H1 (cell line): ENCODE results near the gene SMARCC2. TPM values are rescaled to one million over a fixed set of nuclear protein-coding genes. Genes with fewer than 3 reads are reported as not detected.

Experiments
- BACH1 ChIP-seq: IDR thresholded peaks from 2 replicates; pipeline ENCODE4 v1.6.1; 2012; ENCODE audit warnings: low read length, improper control_type of control experiment
- BCL11A ChIP-seq, 2 experiments: IDR thresholded peaks; one replicate each; pipeline ENCODE4 v1.6.1; 2011; ENCODE audit warnings: low read depth in 2 of 2, low read length in 2 of 2, mild to moderate bottlenecking in 2 of 2
- CBX5 ChIP-seq: fragments of 300-800, 300-1000 bp; sonication (generic); IDR thresholded peaks from 2 replicates; pipeline ENCODE4 v1.7.1; 2016; ENCODE audit warnings: antibody characterized with exemption, low read length, low read depth
- CHD2 ChIP-seq: IDR thresholded peaks from 2 replicates; pipeline ENCODE4 v1.6.1; 2012; ENCODE audit warnings: low read length, improper control_type of control experiment
- EZH2 ChIP-seq: fragments of 200-600 bp; sonication (generic); IDR thresholded peaks from 2 replicates; pipeline ENCODE4 v1.7.1; 2012; ENCODE audit warnings: low read depth, mild to moderate bottlenecking, moderate library complexity, low read length, inconsistent platforms; ENCODE audit not compliant: severe bottlenecking
- FOSL1 ChIP-seq: IDR thresholded peaks from 2 replicates; pipeline ENCODE4 v1.6.1; 2011; ENCODE audit warnings: mild to moderate bottlenecking, low read depth, low read length, moderate library complexity; ENCODE audit not compliant: insufficient read depth
- HDAC2 ChIP-seq, 2 experiments: fragments of 300-600 bp in 1 of 2; sonication (generic) in 1 of 2; IDR thresholded peaks; 2 replicates each; pipeline ENCODE4 v1.6.1; 2011 to 2012; ENCODE audit warnings: low read depth in 2 of 2, low read length in 2 of 2, mild to moderate bottlenecking in 2 of 2, moderate library complexity in 2 of 2, borderline replicate concordance in 1 of 2, inconsistent platforms in 1 of 2
- KDM5A ChIP-seq: fragments of 200-600 bp; IDR thresholded peaks from 2 replicates; pipeline ENCODE4 v1.7.1; 2012; ENCODE audit warnings: mild to moderate bottlenecking, low read length, inconsistent platforms, mixed read lengths
- MAX ChIP-seq: IDR thresholded peaks from 2 replicates; pipeline ENCODE4 v1.6.1; 2012; ENCODE audit warnings: inconsistent platforms
- NANOG ChIP-seq: IDR thresholded peaks from 2 replicates; pipeline ENCODE4 v1.6.1; 2011; ENCODE audit warnings: low read length, low read depth, mild to moderate bottlenecking, inconsistent platforms; ENCODE audit not compliant: insufficient read depth, poor library complexity, severe bottlenecking
- NRF1 ChIP-seq: IDR thresholded peaks from 2 replicates; pipeline ENCODE4 v1.6.1; 2011; ENCODE audit warnings: mild to moderate bottlenecking, low read depth, low read length, improper control_type of control experiment
- SAP30 ChIP-seq: fragments of 300-600 bp; sonication (generic); IDR thresholded peaks from 2 replicates; pipeline ENCODE4 v1.7.1; 2012; ENCODE audit warnings: low read length, moderate library complexity, mild to moderate bottlenecking, inconsistent platforms; ENCODE audit not compliant: insufficient read depth, insufficient replicate concordance
- SIRT6 ChIP-seq: IDR thresholded peaks from one replicate; pipeline ENCODE4 v1.7.1; 2012; ENCODE audit warnings: low read length, inconsistent platforms
- SIX5 ChIP-seq: IDR thresholded peaks from 2 replicates; pipeline ENCODE4 v1.6.1; 2011; ENCODE audit warnings: mild to moderate bottlenecking, low read depth, low read length
- TAF7 ChIP-seq: optimal IDR thresholded peaks from 2 replicates; pipeline ENCODE3; 2011; ENCODE audit warnings: low read depth, mild to moderate bottlenecking, inconsistent platforms, low read length, moderate library complexity, borderline replicate concordance
- YY1 ChIP-seq: IDR thresholded peaks from 2 replicates; pipeline ENCODE4 v1.6.1; 2011; ENCODE audit warnings: low read depth, mild to moderate bottlenecking, low read length
- polyA plus RNA-seq, 7 experiments: library from polyadenylated mRNA; depleted of rRNA in 3 of 7; stranded (reverse) in 5 of 7; unstranded in 2 of 7; fragments of >200 nt in 5 of 7; fragments of 200-250 nt in 2 of 7; gene quantifications; 1 replicate in 5 of 7; 2 replicates in 1 of 7; 4 replicates in 1 of 7; pipeline versions ENCODE4 v1.2.1 to v1.2.3, GENCODE V29; 2011 to 2013; ENCODE audit warnings: missing spikeins in 2 of 7, mixed read lengths in 2 of 7
- total RNA-seq: library from RNA; stranded (reverse); fragmentation: NEBNext Ultra II Directional; extraction: Animal tissue kit (Norgen Biotek cat#: 25700); gene quantifications from 2 replicates; pipeline ENCODE4 v1.2.1, GENCODE V29; 2021
- TF ChIP-seq, protein P1 (sequence below): IDR thresholded peaks from 2 replicates; pipeline ENCODE4 v1.6.1; 2012; ENCODE audit warnings: inconsistent platforms
- TF ChIP-seq, protein P2 (sequence below): IDR thresholded peaks from 2 replicates; pipeline ENCODE4 v1.6.1; 2012; ENCODE audit warnings: low read length, inconsistent platforms

Gene SMARCC2
- total and polyA plus RNA-seq, 2 of the 8 experiments (the other 6 are each of a cell fraction or from before 2014, with no cell fraction given): 33.9 to 78.5 TPM

- TF ChIP-seq, protein P1, sequence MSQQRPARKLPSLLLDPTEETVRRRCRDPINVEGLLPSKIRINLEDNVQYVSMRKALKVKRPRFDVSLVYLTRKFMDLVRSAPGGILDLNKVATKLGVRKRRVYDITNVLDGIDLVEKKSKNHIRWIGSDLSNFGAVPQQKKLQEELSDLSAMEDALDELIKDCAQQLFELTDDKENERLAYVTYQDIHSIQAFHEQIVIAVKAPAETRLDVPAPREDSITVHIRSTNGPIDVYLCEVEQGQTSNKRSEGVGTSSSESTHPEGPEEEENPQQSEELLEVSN: peak; percentile 65
- no peak for TF ChIP-seq SIRT6
- TF ChIP-seq FOSL1: no peak
- no peak for TF ChIP-seq CHD2
- no peak for TF ChIP-seq EZH2
- TF ChIP-seq MAX: peak; percentile 70
- no peak for TF ChIP-seq KDM5A
- no peak for TF ChIP-seq BACH1
- TF ChIP-seq NRF1: no peak
- TF ChIP-seq SAP30: no peak
- no peak for TF ChIP-seq HDAC2 (IDR thresholded peaks at IDR 0.05; ENCODE audit: borderline replicate concordance in 1 of 2, low read depth in 2 of 2, low read length in 2 of 2)
- no peak for TF ChIP-seq BCL11A (IDR thresholded peaks at IDR 0.05; ENCODE audit: low read depth in 2 of 2, low read length in 2 of 2)
- peak; percentile 68; the same call in 1 of the 2 replicates for TF ChIP-seq YY1
- TF ChIP-seq NANOG: no peak
- TF ChIP-seq CBX5: no peak
- TF ChIP-seq SIX5: no peak
- TF ChIP-seq, protein P2, sequence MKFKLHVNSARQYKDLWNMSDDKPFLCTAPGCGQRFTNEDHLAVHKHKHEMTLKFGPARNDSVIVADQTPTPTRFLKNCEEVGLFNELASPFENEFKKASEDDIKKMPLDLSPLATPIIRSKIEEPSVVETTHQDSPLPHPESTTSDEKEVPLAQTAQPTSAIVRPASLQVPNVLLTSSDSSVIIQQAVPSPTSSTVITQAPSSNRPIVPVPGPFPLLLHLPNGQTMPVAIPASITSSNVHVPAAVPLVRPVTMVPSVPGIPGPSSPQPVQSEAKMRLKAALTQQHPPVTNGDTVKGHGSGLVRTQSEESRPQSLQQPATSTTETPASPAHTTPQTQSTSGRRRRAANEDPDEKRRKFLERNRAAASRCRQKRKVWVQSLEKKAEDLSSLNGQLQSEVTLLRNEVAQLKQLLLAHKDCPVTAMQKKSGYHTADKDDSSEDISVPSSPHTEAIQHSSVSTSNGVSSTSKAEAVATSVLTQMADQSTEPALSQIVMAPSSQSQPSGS: peak; percentile 98
- peak; percentile 83 for TF ChIP-seq TAF7
Observed at GRCh38 chr12:56127888-56128669, 61.2 kb downstream of the SMARCC2 start, which contains the start of gene ESYT1 (continued).
